WI38 (cell line): Measurements from ENCODE around the gene RPL37.
"Not testable (repeated sequence)": the region's sequence is repeated elsewhere in the genome, so short reads cannot be mapped to it uniquely, and the experiment has no call there.

Source experiments
- H3K4me3 ChIP-seq: 2 replicates; pipeline ENCODE4 v1.5.1; 2011; ENCODE audit warnings: low read depth, mild to moderate bottlenecking, control low read depth, low read length
- TF ChIP-seq, protein P1 (sequence below): IDR thresholded peaks from 2 replicates; pipeline ENCODE4 v1.5.1; 2012; ENCODE audit warnings: low read depth, mild to moderate bottlenecking, control low read depth, low read length

Gene RPL37

DNA sequence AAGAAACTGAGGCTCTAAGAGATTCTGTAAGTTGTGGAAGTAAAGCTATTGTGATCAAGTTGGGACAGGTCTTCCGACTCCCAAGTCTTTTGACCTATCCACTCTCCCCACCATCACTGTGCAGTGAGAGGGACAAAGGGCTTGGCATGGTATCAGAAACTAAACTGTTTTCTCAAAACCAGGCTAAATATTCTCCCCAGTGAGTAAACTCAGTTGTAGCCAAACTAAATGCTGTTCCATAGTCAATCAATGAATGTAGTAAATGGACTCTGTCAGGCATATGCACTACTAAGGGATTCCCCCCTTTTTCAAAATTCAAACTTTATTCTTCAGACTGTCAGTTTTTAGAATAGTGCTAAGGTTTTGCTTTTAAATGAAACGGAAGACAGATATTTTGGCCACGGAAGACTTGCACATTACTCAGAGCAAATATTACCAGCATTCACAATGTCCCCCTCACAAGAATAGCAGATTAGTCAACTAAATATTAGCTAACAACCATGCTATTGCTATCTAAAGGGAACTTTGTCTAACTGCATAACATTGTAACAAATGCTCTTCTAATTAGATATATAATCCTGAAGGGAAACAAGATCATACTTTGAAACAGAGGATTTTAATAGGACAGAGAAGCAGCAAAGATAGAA, 44.0 kb downstream of the RPL37 start:
- H3K4me3 ChIP-seq = no peak overlapping the region
- TF ChIP-seq, protein P1, sequence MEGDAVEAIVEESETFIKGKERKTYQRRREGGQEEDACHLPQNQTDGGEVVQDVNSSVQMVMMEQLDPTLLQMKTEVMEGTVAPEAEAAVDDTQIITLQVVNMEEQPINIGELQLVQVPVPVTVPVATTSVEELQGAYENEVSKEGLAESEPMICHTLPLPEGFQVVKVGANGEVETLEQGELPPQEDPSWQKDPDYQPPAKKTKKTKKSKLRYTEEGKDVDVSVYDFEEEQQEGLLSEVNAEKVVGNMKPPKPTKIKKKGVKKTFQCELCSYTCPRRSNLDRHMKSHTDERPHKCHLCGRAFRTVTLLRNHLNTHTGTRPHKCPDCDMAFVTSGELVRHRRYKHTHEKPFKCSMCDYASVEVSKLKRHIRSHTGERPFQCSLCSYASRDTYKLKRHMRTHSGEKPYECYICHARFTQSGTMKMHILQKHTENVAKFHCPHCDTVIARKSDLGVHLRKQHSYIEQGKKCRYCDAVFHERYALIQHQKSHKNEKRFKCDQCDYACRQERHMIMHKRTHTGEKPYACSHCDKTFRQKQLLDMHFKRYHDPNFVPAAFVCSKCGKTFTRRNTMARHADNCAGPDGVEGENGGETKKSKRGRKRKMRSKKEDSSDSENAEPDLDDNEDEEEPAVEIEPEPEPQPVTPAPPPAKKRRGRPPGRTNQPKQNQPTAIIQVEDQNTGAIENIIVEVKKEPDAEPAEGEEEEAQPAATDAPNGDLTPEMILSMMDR = no peak

DNA sequence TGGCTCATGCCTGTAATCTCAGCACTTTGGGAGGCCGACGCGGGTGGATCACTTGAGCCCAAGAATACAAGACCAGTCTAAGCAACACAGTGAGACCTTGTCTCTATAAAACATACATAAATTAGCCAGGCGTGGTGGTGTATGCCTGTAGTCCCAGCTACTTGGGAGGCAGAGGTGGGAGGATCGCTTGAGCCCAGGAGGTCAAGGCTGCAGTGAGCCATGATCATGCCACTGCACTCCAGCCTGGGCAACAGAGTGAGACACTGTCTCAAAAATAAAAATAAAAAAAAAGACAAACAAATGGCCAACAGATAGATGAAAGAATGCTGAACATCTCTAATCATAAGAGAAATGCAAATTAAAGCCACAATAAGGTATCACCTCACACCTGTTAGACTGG, 46.1 kb downstream of the RPL37 start:
- H3K4me3 ChIP-seq = not testable (repeated sequence)

DNA sequence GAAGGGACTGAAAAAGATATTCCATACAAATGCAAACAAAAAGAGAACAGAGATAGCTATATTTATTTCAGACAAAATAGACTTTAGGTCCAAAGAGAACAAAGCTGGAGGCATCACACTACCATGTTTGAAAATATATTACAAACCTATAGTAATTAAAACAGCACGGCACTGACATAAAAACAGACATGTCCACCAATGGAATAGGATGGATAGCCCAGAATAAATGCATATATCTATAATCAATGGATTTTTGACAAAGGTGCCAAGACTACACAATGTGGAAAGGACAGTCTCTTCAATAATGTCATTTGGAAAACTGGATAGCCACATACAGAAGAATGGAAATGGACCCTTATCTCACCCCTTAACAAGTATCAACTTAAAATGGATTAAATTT, 47.0 kb downstream of the RPL37 start:
- no peak overlapping the region for H3K4me3 ChIP-seq
- TF ChIP-seq, protein P1 = no peak

DNA sequence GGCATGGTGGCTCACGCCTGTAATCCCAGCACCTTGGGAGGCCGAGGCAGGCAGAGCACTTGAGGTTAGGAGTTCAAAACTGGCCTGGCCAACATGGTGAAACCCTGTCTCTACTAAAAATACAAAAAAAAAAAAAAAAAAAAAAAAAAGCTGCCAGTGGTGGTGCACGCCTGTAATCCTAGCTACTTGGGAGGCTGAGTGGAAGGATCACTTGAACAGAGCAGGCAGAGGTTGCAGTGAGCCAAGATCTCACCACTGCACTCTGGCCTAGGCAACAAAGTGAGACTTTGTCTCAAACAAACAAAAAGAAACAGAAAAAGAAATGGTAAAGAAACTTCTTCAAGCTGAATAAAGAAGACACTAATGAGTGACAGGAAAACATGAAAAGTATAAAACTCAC, 48.4 kb downstream of the RPL37 start:
- not testable (repeated sequence) for H3K4me3 ChIP-seq

DNA sequence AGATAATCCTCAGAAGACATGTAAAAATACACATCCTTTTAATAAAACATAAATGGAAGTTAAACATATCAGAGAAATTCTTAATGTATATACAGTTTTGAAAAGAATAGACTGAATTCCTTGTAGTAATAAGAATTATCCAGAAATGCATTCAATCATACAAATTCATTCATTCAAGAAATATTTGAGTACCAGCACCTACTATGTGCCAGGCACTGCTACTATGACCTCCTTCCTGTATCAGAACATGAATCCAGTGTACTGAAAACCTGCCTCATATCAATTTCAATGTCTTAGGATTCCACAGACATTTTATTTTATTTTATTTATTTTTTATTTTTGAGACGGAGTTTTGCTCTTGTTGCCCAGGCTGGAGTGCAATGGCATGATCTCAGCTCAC, 50.1 kb downstream of the RPL37 start:
- H3K4me3 ChIP-seq = no peak overlapping the region
- TF ChIP-seq, protein P1 = no peak

DNA sequence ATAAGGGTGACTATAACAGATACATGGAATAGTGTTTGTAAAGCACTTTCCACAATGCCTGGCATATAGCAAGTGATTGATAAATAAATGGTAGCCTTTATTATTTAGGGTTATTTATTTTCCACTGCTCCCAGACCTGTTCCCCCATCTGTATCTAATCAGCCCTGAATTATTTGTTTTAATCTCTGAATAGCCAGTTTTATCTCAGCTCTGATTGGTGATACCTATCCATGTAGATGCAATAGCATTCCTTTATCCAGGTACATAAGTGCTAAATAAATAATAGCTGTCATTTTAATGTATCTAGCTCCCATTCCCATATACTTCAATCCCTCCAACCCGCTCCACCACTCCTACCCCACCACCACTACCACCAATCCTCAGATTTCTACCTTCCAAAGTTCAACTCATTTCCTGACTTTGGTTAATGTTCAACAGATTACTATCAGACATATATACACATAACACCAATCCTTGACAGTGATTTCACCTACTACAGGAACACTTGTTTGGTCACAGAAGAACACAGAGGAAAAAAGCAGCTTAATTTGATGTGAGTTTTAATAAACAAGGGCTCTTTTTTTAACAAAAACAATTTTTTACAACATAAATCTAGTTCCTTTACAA, 50.9 kb downstream of the RPL37 start:
- H3K4me3 ChIP-seq = no peak overlapping the region
- TF ChIP-seq, protein P1 = no peak

DNA sequence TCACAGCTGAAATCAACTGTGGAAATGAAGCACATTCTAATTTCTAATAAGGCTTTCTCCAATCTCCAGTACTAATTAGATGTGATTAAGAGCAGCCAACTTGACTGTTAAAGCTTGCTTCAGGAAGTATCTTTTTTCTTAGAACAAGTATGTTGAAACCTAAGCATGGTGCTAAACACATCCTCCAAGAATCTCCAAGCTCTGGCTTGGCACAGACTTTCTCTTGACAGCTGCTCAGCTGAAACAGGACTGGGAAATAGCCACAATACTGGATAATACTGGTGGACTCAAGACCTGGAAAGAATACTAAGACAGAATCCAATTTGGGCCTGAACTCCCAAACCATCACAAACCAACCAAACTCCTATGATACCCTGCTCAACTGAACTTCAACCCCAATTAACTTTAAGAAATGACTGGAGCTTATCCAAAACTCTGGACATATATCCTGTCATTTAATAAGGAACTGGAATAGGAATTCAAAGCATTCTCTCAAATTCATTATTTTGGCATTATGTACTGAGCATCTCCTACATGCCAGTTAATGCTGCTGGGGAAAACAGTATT, 53.1 kb downstream of the RPL37 start:
- TF ChIP-seq, protein P1 = no peak
- no peak overlapping the region for H3K4me3 ChIP-seq

DNA sequence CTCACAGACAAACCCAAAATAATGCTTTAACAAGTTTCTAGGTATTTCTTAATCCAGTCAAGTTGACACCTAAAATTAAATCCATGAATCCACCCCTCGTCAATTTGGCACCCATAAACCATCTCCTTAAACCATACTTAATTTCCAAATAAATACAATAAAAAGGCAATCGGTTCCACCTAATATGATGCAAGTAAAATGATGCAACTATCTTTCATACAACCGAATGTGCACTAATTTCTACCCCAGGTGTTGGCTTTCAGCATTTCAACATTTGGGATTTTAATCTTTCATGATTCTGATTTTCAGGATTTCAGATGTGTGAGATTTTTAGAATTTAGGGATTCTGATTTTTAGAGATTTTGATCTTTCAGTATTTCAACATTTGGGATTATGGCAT, 54.2 kb downstream of the RPL37 start:
- no peak overlapping the region for H3K4me3 ChIP-seq
- TF ChIP-seq, protein P1 = no peak
